Fibroblast of pulmonary artery (primary cell): ENCODE results near the gene DAGLB.
"Not testable (repeated sequence)": the region's sequence is repeated elsewhere in the genome, so short reads cannot be mapped to it uniquely, and the experiment has no call there.

Experiments
- DNase-seq: peaks from one replicate; pipeline ENCODE4 v3.0.0-alpha.2; 2010; ENCODE audit warnings: low read depth
- H3K4me3 ChIP-seq: replicated peaks from 2 replicates; pipeline ENCODE4 v1.5.1; 2011; ENCODE audit warnings: low read depth, mild to moderate bottlenecking, control low read depth, low read length, moderate library complexity
- CTCF ChIP-seq: IDR thresholded peaks from 2 replicates; pipeline ENCODE4 v1.5.1; 2011; ENCODE audit warnings: mild to moderate bottlenecking, control low read depth, low read length, inconsistent platforms; ENCODE audit errors: missing control alignments

The DAGLB gene

GRCh38 chr7:6409091-6409490 is 38.7 kb downstream of the DAGLB start:
- H3K4me3 ChIP-seq, result no peak overlapping the region
- no peak for TF ChIP-seq CTCF
- no peak for DNase-seq

GRCh38 chr7:6407434-6407833 is 40.3 kb downstream of the DAGLB start:
- no peak for TF ChIP-seq CTCF
- no peak for DNase-seq
- H3K4me3 ChIP-seq, result no peak overlapping the region

- no peak for TF ChIP-seq CTCF
- no peak for DNase-seq
These were observed 41.6 kb downstream of the DAGLB start for GRCh38 chr7:6406121-6406520.

GRCh38 chr7:6403907-6404306 is 43.8 kb downstream of the DAGLB start:
- no peak overlapping the region for H3K4me3 ChIP-seq
- TF ChIP-seq CTCF, result no peak
- DNase-seq, result no peak

More at GRCh38 chr7:6406121-6406520, 41.6 kb downstream of the DAGLB start:
- no peak overlapping the region for H3K4me3 ChIP-seq

- TF ChIP-seq CTCF, result no peak
- H3K4me3 ChIP-seq, result no peak overlapping the region
- no peak for DNase-seq
These were observed 45.0 kb downstream of the DAGLB start for GRCh38 chr7:6402741-6403140.

GRCh38 chr7:6402041-6402440 is 45.7 kb downstream of the DAGLB start:
- no peak overlapping the region for H3K4me3 ChIP-seq
- DNase-seq, result no peak
- no peak for TF ChIP-seq CTCF

- H3K4me3 ChIP-seq, result no peak overlapping the region
- TF ChIP-seq CTCF, result no peak
- no peak for DNase-seq
These were observed 46.2 kb downstream of the DAGLB start for GRCh38 chr7:6401536-6401935.

GRCh38 chr7:6400243-6401105 is 47.3 kb downstream of the DAGLB start:
- H3K4me3 ChIP-seq, DNase-seq: not testable (repeated sequence)
